K562 (cell line): Measurements from ENCODE around the gene APBB2. TPM values are rescaled to one million over a fixed set of nuclear protein-coding genes. Genes with fewer than 3 reads are reported as not detected.
A peak's percentile ranks its signal among the peaks of the same experiment; 100 is the strongest.

ENCODE experiments used
- ATAC-seq: fragments of 200-7000 bp; cut with Tn5 transposase; 3 replicates; pipeline ENCODE4 v1.9.1; 2020; ENCODE audit warnings: moderate library complexity
- BruUV-seq: library from RNA; stranded (reverse); fragments of 400-500 nt; replicated peaks from 2 replicates; lab custom pipeline; 2021; lab: Mats Ljungman, UMichigan
- CTCF ChIA-PET: fragments of 300-600 bp; formaldehyde crosslinking; extraction: SDS; loops from one replicate; lab custom pipeline; 2021; ENCODE audit warnings: low intra/inter-chr PET ratio; lab: Yijun Ruan, JAX
- POLR2A ChIA-PET: fragments of 300-600, 350-650 bp; sonication (Branson Sonifier 250); formaldehyde crosslinking; extraction: SDS; loops from one replicate; lab custom pipeline; 2021; ENCODE audit warnings: antibody characterized with exemption, inconsistent platforms; lab: Yijun Ruan, JAX
- DNase-seq, 4 experiments: peaks; one replicate each; pipeline versions ENCODE4 v3.0.0 to v3.0.0-alpha.2; 2011 to 2018; ENCODE audit warnings: low spot score in 3 of 4, mixed read lengths in 3 of 4; ENCODE audit errors: extremely low read depth in 1 of 4
- FAIRE-seq: peaks from 2 replicates; lab custom pipeline; 2011; peaks lifted over from hg19 to GRCh38; lab: Jason Lieb, UNC
- H2AFZ ChIP-seq: 2 replicates; pipeline ENCODE4 v1.6.0; 2011; ENCODE audit warnings: low read depth, low read length, control low read depth, inconsistent platforms
- H3K27ac ChIP-seq: fragments of 200-600 bp; 3 replicates; pipeline ENCODE4 v1.8.0; 2011; ENCODE audit warnings: low read depth, mild to moderate bottlenecking, control low read depth, inconsistent platforms, low read length, moderate library complexity, mixed read lengths; ENCODE audit errors: extremely low read depth
- H3K27me3 ChIP-seq, 2 experiments: fragments of 300-600 bp in 1 of 2; 2 replicates in 1 of 2; 3 replicates in 1 of 2; pipeline versions ENCODE4 v1.6.0 to v1.8.0; 2011; ENCODE audit warnings: inconsistent platforms in 2 of 2, low read length in 2 of 2, mild to moderate bottlenecking in 1 of 2, mixed read lengths in 1 of 2, moderate library complexity in 1 of 2; ENCODE audit not compliant: control insufficient read depth in 2 of 2, insufficient read depth in 2 of 2
- H3K36me3 ChIP-seq: fragments of 300-600 bp; 3 replicates; pipeline ENCODE4 v1.8.0; 2011; ENCODE audit warnings: mild to moderate bottlenecking, low read length, inconsistent platforms; ENCODE audit not compliant: control insufficient read depth, insufficient read depth
- H3K4me1 ChIP-seq, 2 experiments: fragments of 200-600 bp in 1 of 2; replicated peaks in 1 of 2; 2 replicates in 1 of 2; 3 replicates in 1 of 2; pipeline versions ENCODE4 v1.5.1 to v1.8.0; 2011; ENCODE audit warnings: inconsistent platforms in 2 of 2, low read length in 2 of 2, mild to moderate bottlenecking in 1 of 2, mixed read lengths in 1 of 2, moderate library complexity in 1 of 2; ENCODE audit not compliant: control insufficient read depth in 2 of 2, insufficient read depth in 2 of 2
- H3K4me2 ChIP-seq: 2 replicates; pipeline ENCODE4 v1.6.1; 2011; ENCODE audit warnings: low read length, control low read depth, inconsistent platforms, mixed read lengths; ENCODE audit not compliant: insufficient read depth
- H3K4me3 ChIP-seq: fragments of 200-600 bp; sonication (generic), shearing (Covaris generic); 2 replicates; pipeline ENCODE4 v1.5.1; 2016; ENCODE audit warnings: control low read depth, inconsistent platforms
- H3K79me2 ChIP-seq: fragments of 200-600 bp; 3 replicates; pipeline ENCODE4 v1.8.0; 2011; ENCODE audit warnings: low read length, inconsistent platforms; ENCODE audit not compliant: control insufficient read depth, insufficient read depth
- H3K9ac ChIP-seq, 2 experiments: 2 replicates each; pipeline versions ENCODE4 v1.6.0 to v1.6.1; 2011; ENCODE audit warnings: low read depth in 2 of 2, low read length in 2 of 2, control low read depth in 1 of 2, inconsistent platforms in 1 of 2, mild to moderate bottlenecking in 1 of 2, mixed read lengths in 1 of 2; ENCODE audit not compliant: insufficient read depth in 1 of 2
- H3K9me1 ChIP-seq: one replicate; pipeline ENCODE4 v1.6.0; 2011; ENCODE audit warnings: inconsistent platforms, mild to moderate bottlenecking, low read length, moderate library complexity; ENCODE audit not compliant: control insufficient read depth, insufficient read depth
- H3K9me3 ChIP-seq: replicated peaks from 2 replicates; pipeline ENCODE4 v1.5.1; 2011; ENCODE audit warnings: low read depth, low read length, inconsistent platforms; ENCODE audit not compliant: control insufficient read depth, insufficient read depth
- H4K20me1 ChIP-seq: replicated peaks from 2 replicates; pipeline ENCODE4 v1.6.1; 2011; ENCODE audit warnings: low read length, inconsistent platforms, mixed read lengths; ENCODE audit not compliant: control insufficient read depth, insufficient read depth
- AFF4 ChIP-seq: sonication (generic); formaldehyde crosslinking; IDR thresholded peaks from 2 replicates; pipeline ENCODE4 v1.8.0; 2023; ENCODE audit warnings: mild to moderate bottlenecking, missing genetic modification reagents
- BRF1 ChIP-seq: IDR thresholded peaks from 3 replicates; pipeline ENCODE4 v1.6.1; 2011; ENCODE audit warnings: borderline replicate concordance, mild to moderate bottlenecking; ENCODE audit not compliant: insufficient read length; ENCODE audit errors: extremely low read depth
- KDM2B ChIP-seq: fragments of 250-450 bp; sonication (Bioruptor Pico); IDR thresholded peaks from 2 replicates; pipeline ENCODE4 v1.8.0; 2021; ENCODE audit warnings: mild to moderate bottlenecking, moderate library complexity
- MAZ ChIP-seq, 2 experiments: fragments of 450-650 bp in 1 of 2; sonication (generic) in 1 of 2; formaldehyde crosslinking; IDR thresholded peaks in 1 of 2; conservative IDR thresholded peaks in 1 of 2; 2 replicates each; pipeline versions ENCODE4 v1.4.0 to v1.5.0; 2020; ENCODE audit warnings: mild to moderate bottlenecking in 1 of 2, missing genetic modification reagents in 1 of 2
- NFYB ChIP-seq: IDR thresholded peaks from 2 replicates; pipeline ENCODE4 v1.6.1; 2011; ENCODE audit warnings: mild to moderate bottlenecking, moderate library complexity; ENCODE audit not compliant: insufficient read length; ENCODE audit errors: extremely low read depth
- RBM25 ChIP-seq: fragments of 200-400 bp; formaldehyde crosslinking; IDR thresholded peaks from 2 replicates; pipeline ENCODE4 v1.6.1; 2018; ENCODE audit warnings: low read length, low read depth, moderate library complexity; ENCODE audit not compliant: severe bottlenecking
- SMAD4 ChIP-seq: fragments of 250-450 bp; sonication (Bioruptor Pico); conservative IDR thresholded peaks from 2 replicates; pipeline ENCODE4 v1.8.0; 2021; ENCODE audit warnings: inconsistent platforms, mild to moderate bottlenecking, moderate library complexity
- SMARCA5 ChIP-seq: fragments of 450-650 bp; IDR thresholded peaks from 2 replicates; pipeline ENCODE4 v1.6.1; 2016
- ZBTB26 ChIP-seq: fragments of 450-650 bp; formaldehyde crosslinking; IDR thresholded peaks from 2 replicates; pipeline ENCODE4 v1.4.0; 2022; ENCODE audit warnings: missing genetic modification characterization
- ZC3H11A ChIP-seq: IDR thresholded peaks from 2 replicates; pipeline ENCODE4 v1.6.1; 2012; ENCODE audit warnings: low read depth, low read length, improper control_type of control experiment
- ZNF133 ChIP-seq: fragments of 250-450 bp; sonication (Bioruptor Pico); IDR thresholded peaks from 2 replicates; pipeline ENCODE4 v1.4.0; 2020; ENCODE audit warnings: mild to moderate bottlenecking
- ZNF311 ChIP-seq: fragments of 250-450 bp; sonication (Bioruptor Pico); IDR thresholded peaks from 2 replicates; pipeline ENCODE4 v1.4.0; 2020; ENCODE audit warnings: mild to moderate bottlenecking, moderate library complexity
- WGBS: fragments of 100-300 bp; shearing (Covaris generic); methylation state at CpG from one replicate; pipeline ENCODE4 v1.1.6; 2016; ENCODE audit warnings: low coverage, mixed read lengths; ENCODE audit not compliant: insufficient coverage; ENCODE audit errors: missing lambda C conversion rate; 5-methylcytosine and 5-hydroxymethylcytosine counted together
- in situ Hi-C: fragments of 300-500 bp; cut with MboI; formaldehyde crosslinking; loops from 4 replicates; pipeline ENCODE4 v1.15.0; 2018; ENCODE audit warnings: inconsistent platforms, mixed read lengths
- intact Hi-C: fragments of 100-400 bp; cut with micrococcal nuclease; formaldehyde crosslinking; loops from 2 replicates; pipeline ENCODE4 v1.14.2; 2022
- polyA plus RNA-seq, 8 experiments: library from polyadenylated mRNA; depleted of rRNA in 4 of 8; stranded (reverse) in 5 of 8; unstranded in 3 of 8; fragments of >200 nt; fragmentation: Nextera tagmentation in 2 of 8; fragmentation: Illumina TruSeq in 1 of 8; extraction: Ambion mirVana in 2 of 8; extraction: Trizol in 1 of 8; gene quantifications; 2 replicates each; pipeline versions ENCODE4 v1.2.1 to v1.2.3, GENCODE V29; 2011 to 2014; ENCODE audit warnings: inconsistent platforms in 1 of 8, missing spikeins in 1 of 8
- total RNA-seq, 7 experiments: library from RNA; depleted of rRNA in 6 of 7; stranded (reverse); fragments of >200 nt in 6 of 7; fragmentation: Illumina TruSeq in 2 of 7; extraction: Trizol in 2 of 7; gene quantifications; 2 replicates each; pipeline versions ENCODE4 v1.2.1 to v1.2.3, GENCODE V29; 2011 to 2021; ENCODE audit warnings: low replicate concordance in 1 of 7
- TF ChIP-seq, protein P1 (sequence below): fragments of 150-350 bp; IDR thresholded peaks from 2 replicates; pipeline ENCODE4 v1.6.1; 2014; ENCODE audit warnings: low read depth, mild to moderate bottlenecking, low read length, borderline replicate concordance
- TF ChIP-seq, protein P2 (sequence below): fragments of 450-650 bp; IDR thresholded peaks from 2 replicates; pipeline ENCODE4 v1.6.1; 2016

Gene APBB2
- total and polyA plus RNA-seq, 9 of the 15 experiments (the other 6 are each of a cell fraction or from before 2014, with no cell fraction given) = 0.08 to 2.1 (median 1.4) TPM

GRCh38 chr4:41209187-41209586 is 5.2 kb downstream of the APBB2 start:
- Histone ChIP-seq H3K4me1 (peaks cover 0 to 7% of the 10 kb centered on the region in 2 experiments; a peak in 2 of 5 replicates), H3K4me2 (no peak overlapping the region), H3K36me3 (no peaks in the 10 kb centered on the region), H4K20me1 (no peaks in the 10 kb centered on the region), H2AFZ (no peak overlapping the region), H3K9me3 (no peaks in the 10 kb centered on the region), H3K9ac (no peak overlapping the region), H3K79me2 (no peaks in the 10 kb centered on the region), H3K4me3 (no peak overlapping the region), H3K27ac (no peak overlapping the region), H3K9me1 (no peaks in the 10 kb centered on the region), H3K27me3 (peaks cover 11 to 21% of the 10 kb centered on the region in 2 experiments; a peak in 4 of 5 replicates)
- ChIA-PET POLR2A (no interaction called here), CTCF (no interaction called here)
- no peak for DNase-seq
- FAIRE-seq = no peak
- intact Hi-C loops = no loop called here
- 4% methylated on average over 5 of the region's 5 CpGs for WGBS
- BruUV-seq = no TSS peak
- in situ Hi-C loops = no loop called here
- peak; percentile 70 for ATAC-seq
- TF ChIP-seq SMARCA5 (no peak), ZNF311 (CRISPR knock-in tag) (no peak), KDM2B (CRISPR knock-in tag) (no peak), ZBTB26 (CRISPR knock-in tag) (no peak), ZC3H11A (no peak), MAZ (CRISPR knock-in tag; conservative IDR thresholded peaks at IDR 0.05 in 1 of 2, IDR thresholded peaks at IDR 0.05 in 1 of 2) (no peak), ZNF133 (CRISPR knock-in tag) (no peak), SMAD4 (CRISPR knock-in tag) (no peak), RBM25 (peak; percentile 11), NFYB (peak; percentile 56), AFF4 (CRISPR knock-in tag) (no peak), BRF1 (no peak)
- TF ChIP-seq, protein P1, sequence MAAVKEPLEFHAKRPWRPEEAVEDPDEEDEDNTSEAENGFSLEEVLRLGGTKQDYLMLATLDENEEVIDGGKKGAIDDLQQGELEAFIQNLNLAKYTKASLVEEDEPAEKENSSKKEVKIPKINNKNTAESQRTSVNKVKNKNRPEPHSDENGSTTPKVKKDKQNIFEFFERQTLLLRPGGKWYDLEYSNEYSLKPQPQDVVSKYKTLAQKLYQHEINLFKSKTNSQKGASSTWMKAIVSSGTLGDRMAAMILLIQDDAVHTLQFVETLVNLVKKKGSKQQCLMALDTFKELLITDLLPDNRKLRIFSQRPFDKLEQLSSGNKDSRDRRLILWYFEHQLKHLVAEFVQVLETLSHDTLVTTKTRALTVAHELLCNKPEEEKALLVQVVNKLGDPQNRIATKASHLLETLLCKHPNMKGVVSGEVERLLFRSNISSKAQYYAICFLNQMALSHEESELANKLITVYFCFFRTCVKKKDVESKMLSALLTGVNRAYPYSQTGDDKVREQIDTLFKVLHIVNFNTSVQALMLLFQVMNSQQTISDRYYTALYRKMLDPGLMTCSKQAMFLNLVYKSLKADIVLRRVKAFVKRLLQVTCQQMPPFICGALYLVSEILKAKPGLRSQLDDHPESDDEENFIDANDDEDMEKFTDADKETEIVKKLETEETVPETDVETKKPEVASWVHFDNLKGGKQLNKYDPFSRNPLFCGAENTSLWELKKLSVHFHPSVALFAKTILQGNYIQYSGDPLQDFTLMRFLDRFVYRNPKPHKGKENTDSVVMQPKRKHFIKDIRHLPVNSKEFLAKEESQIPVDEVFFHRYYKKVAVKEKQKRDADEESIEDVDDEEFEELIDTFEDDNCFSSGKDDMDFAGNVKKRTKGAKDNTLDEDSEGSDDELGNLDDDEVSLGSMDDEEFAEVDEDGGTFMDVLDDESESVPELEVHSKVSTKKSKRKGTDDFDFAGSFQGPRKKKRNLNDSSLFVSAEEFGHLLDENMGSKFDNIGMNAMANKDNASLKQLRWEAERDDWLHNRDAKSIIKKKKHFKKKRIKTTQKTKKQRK = no peak
- TF ChIP-seq, protein P2, sequence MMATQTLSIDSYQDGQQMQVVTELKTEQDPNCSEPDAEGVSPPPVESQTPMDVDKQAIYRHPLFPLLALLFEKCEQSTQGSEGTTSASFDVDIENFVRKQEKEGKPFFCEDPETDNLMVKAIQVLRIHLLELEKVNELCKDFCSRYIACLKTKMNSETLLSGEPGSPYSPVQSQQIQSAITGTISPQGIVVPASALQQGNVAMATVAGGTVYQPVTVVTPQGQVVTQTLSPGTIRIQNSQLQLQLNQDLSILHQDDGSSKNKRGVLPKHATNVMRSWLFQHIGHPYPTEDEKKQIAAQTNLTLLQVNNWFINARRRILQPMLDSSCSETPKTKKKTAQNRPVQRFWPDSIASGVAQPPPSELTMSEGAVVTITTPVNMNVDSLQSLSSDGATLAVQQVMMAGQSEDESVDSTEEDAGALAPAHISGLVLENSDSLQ = peak; percentile 94
